AG10803 (cell line): ENCODE measurements around the gene TPST2.

Source experiments
- DNase-seq: peaks from one replicate; pipeline ENCODE4 v3.0.0; 2010; ENCODE audit warnings: low read depth
- H3K4me3 ChIP-seq: 2 replicates; pipeline ENCODE4 v1.5.1; 2011; ENCODE audit warnings: mild to moderate bottlenecking, low read length, control low read depth
- TF ChIP-seq, protein P1 (sequence below): conservative IDR thresholded peaks from 2 replicates; pipeline ENCODE4 v1.5.1; 2011; ENCODE audit warnings: mild to moderate bottlenecking, low read length, control low read depth, inconsistent platforms

TPST2 gene

DNA sequence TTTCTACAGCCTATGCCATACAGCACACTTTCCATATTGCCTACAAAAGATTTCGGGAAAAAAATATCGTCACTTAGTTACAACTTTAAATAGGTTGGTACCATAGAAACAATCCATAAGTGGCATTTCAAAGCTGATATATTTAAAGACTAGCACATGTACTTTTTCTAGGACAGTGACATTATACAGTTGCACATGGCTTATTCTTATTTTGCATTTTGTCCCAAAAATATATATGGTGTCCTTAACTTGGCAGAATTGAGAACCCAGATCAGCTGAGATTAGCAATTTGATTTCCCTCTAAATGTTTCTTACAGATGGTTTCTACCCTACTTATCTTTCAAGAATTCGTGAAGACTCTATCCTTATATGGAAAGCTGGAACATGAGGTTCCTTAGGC, 74.0 kb downstream of the TPST2 start:
- TF ChIP-seq, protein P1, sequence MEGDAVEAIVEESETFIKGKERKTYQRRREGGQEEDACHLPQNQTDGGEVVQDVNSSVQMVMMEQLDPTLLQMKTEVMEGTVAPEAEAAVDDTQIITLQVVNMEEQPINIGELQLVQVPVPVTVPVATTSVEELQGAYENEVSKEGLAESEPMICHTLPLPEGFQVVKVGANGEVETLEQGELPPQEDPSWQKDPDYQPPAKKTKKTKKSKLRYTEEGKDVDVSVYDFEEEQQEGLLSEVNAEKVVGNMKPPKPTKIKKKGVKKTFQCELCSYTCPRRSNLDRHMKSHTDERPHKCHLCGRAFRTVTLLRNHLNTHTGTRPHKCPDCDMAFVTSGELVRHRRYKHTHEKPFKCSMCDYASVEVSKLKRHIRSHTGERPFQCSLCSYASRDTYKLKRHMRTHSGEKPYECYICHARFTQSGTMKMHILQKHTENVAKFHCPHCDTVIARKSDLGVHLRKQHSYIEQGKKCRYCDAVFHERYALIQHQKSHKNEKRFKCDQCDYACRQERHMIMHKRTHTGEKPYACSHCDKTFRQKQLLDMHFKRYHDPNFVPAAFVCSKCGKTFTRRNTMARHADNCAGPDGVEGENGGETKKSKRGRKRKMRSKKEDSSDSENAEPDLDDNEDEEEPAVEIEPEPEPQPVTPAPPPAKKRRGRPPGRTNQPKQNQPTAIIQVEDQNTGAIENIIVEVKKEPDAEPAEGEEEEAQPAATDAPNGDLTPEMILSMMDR = no peak
- no peak overlapping the region for H3K4me3 ChIP-seq
- no peak for DNase-seq

DNA sequence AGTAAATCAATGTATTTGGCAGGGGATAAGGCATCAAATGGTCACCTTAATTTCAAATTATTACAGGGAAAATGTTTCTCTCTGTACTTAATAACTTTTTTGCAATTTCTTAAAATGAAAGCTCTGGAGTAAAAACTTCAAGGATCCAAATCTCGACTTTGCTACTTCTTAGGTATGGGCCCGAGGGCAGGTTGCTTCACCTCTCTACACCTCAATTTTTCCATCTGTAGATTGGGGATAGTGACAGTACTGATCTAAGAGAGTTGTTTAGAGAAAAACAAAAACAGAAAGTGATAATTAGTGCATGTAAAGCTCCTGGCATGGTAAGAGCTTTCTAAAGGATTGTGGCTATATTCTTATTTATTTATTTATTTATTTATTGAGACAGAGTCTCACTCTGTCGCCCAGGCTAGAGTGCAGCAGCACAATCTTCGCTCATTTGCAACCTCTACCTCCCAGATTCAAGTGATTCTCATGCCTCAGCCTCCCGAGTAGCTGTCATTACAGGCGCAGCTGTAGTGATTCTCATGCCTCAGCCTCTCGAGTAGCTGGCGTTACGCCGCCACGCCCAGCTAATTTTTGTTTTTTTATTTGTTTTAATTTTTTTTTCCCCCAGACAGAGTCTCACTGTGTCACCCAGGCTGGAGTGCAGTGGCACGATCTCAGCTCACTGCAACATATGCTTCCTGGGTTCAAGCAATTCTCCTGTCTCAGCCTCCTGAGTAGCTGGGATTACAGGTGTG, 75.3 kb downstream of the TPST2 start:
- H3K4me3 ChIP-seq = no peak overlapping the region
- TF ChIP-seq, protein P1 = no peak
- no peak for DNase-seq

DNA sequence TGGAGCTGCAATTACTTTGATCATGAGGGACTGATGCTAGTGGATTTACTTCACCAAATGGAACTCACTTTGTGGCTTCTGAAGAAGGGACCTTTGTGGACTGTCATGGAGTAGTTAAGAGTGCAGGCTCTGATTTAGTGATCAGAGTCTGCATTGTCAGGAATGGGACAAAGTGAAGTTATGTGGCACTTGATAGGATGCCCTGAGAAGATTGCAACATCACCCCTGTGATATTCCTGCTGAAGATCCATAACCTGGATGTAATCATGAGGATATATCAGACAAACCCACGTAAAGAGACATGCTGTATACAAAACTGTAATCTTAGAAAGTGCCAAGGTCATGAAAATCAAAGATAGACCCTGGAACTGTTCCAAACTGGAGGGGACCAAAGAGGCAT, 76.1 kb downstream of the TPST2 start:
- TF ChIP-seq, protein P1 = no peak
- no peak for DNase-seq
- no peak overlapping the region for H3K4me3 ChIP-seq

DNA sequence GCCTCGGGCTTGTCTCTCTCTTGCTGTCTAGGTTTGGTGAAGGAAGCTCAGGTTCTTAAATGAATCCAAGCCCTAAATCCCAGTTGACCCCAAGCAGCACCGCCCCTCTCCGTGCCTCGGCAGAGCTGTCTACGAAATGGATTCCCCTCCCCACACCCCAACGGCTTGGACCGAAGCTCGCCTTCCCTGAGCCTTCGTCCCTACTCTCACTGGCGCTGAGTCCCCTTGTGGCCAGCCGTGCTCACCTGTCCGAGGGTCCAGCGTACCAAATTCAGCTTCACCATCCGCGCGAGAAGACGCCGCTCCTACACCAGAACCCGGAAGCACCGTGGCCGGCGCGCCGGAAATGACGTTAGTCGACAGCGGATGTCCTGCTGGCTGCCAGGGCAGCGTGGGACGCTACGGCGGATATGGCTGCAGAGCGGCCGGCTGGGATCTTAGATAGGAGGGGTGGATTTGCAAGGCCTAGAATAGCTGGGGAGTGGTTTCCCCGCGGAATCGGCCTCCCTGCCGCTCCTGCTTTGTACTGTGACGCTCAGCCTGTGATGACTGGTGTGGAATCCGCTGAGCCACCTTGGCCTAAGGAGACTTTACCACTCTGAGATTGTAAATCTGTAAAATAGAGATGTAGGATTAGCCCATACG, 77.7 kb downstream of the TPST2 start, which contains the start of gene TFIP11:
Gene TFIP11, minus strand, starts transcription at position 325 of the 645 bp plus-strand sequence. CDS start 2,201 bp downstream, outside the sequence.
- peak within 1 kb of the TSS; percentile 100 for H3K4me3 ChIP-seq
- TF ChIP-seq, protein P1 = no peak
- DNase-seq = peak; percentile 86

DNA sequence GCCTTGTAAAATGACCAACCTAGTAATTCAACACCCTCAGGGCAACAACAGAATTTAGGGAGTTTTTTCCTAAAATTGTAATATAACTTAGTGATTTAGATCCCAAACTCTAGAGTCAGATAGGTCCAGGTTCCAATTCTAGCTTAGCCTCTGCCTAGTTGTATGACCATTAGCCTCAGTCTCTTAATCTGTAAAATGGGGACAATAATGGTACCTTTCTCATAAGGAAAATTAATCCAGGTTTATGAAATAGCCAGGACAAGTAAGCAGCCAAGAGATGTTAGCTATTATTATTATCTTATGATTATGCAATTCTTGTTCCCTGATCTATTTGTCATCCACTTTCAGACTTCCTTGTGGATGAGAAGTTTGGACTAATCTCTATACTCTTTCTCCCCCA, 81.8 kb downstream of the TPST2 start:
- H3K4me3 ChIP-seq = no peak overlapping the region
- DNase-seq = no peak
- TF ChIP-seq, protein P1 = no peak

DNA sequence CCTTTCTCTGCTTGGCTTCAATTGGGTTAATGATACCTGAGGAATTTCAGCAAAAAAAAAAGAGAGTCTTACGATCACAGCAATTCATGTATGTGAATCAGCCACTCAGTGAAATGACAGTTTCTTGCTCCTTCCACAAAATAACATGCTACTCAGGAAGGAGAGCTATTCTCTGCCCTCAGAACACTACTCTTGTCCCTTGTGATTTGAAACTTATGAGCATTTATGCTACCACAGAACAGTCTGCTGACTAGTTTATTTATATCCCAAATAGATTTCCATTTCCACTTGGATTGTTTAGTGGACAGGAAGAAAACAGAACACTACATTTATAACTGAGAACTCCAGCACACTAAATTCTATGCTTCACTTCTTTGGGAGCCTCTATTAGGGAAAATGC, 86.2 kb downstream of the TPST2 start:
- TF ChIP-seq, protein P1 = no peak
- no peak for DNase-seq
- H3K4me3 ChIP-seq = no peak overlapping the region
